NT2/D1 (cell line): ENCODE results near the gene ASCL2.

ENCODE experiments used
- SUZ12 ChIP-seq: IDR thresholded peaks from 2 replicates; pipeline ENCODE4 v1.6.1; 2011; ENCODE audit not compliant: insufficient read length, insufficient read depth; ENCODE audit errors: extremely low read depth
- ZNF274 ChIP-seq: IDR thresholded peaks from 2 replicates; pipeline ENCODE4 v1.6.1; 2011; ENCODE audit warnings: mild to moderate bottlenecking, low read depth, low read length

DNA sequence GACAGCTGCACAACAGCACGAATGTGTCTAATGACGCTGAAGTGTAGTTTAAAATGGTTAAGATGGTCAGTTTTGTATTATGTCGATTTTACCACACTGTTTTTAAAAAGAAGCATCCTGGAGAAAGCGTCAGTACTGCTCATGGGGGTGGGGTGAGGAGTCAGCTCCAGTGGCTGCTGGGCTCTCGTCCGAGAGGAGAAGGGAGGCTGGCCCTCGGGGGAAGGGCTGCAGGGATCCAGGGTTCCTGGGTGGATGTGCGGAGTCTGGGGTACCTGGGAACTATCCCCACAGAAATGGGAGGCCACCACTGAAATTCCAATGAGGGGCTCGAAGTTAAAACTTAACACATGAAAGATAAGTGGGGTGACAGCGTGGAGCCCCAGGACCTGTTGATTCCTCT lies 19.5 kb upstream of the ASCL2 start:
- no peak for TF ChIP-seq SUZ12
- TF ChIP-seq ZNF274, result no peak
